IMR-90 (cell line): ENCODE measurements around the gene AMPD2. TPM values are rescaled to one million over a fixed set of nuclear protein-coding genes. Genes with fewer than 3 reads are reported as not detected.

Experiments used
- ATAC-seq: fragments of 200-7000 bp; cut with Tn5 transposase; 2 replicates; pipeline ENCODE4 v1.9.1; 2020; ENCODE audit warnings: low read depth, mild to moderate bottlenecking, moderate library complexity
- BruUV-seq: library from RNA; stranded (reverse); fragments of 400-500 nt; replicated peaks from 2 replicates; lab custom pipeline; 2021; lab: Mats Ljungman, UMichigan
- CTCF ChIA-PET: fragments of 300-600 bp; formaldehyde crosslinking; extraction: SDS; loops from one replicate; lab custom pipeline; 2021; ENCODE audit warnings: antibody characterized with exemption; lab: Yijun Ruan, JAX
- POLR2A ChIA-PET: fragments of 300-600 bp; sonication (Branson Sonifier 250); formaldehyde crosslinking; loops from one replicate; lab custom pipeline; 2022; ENCODE audit warnings: antibody characterized with exemption; ENCODE audit not compliant: unreplicated experiment; lab: Charles Lee
- DNase-seq: peaks from one replicate; pipeline ENCODE4 v3.0.0; 2013
- H2AFZ ChIP-seq: replicated peaks from 2 replicates; pipeline ENCODE3; 2013; ENCODE audit warnings: low read length, mild to moderate bottlenecking; ENCODE audit not compliant: poor library complexity
- H2AK5ac ChIP-seq: 2 replicates; pipeline ENCODE4 v1.6.1; 2013; ENCODE audit warnings: low read depth, low read length, inconsistent platforms
- H2AK9ac ChIP-seq: replicated peaks from 2 replicates; pipeline ENCODE3; 2013; ENCODE audit warnings: mild to moderate bottlenecking, low read depth, low read length, moderate library complexity; ENCODE audit not compliant: poor library complexity
- H2BK120ac ChIP-seq: 2 replicates; pipeline ENCODE4 v1.6.1; 2013; ENCODE audit warnings: low read depth, low read length, inconsistent platforms
- H2BK15ac ChIP-seq: 3 replicates; pipeline ENCODE4 v1.6.1; 2013; ENCODE audit warnings: low read depth, low read length, inconsistent platforms
- H2BK20ac ChIP-seq: 2 replicates; pipeline ENCODE4 v1.6.1; 2013; ENCODE audit warnings: low read depth, mild to moderate bottlenecking, inconsistent platforms, low read length, moderate library complexity
- H2BK5ac ChIP-seq: 2 replicates; pipeline ENCODE4 v1.6.1; 2013; ENCODE audit warnings: mild to moderate bottlenecking, low read depth, low read length, inconsistent platforms; ENCODE audit not compliant: poor library complexity, severe bottlenecking
- H3K14ac ChIP-seq: replicated peaks from 2 replicates; pipeline ENCODE4 v1.6.1; 2013; ENCODE audit warnings: low read depth, low read length, inconsistent platforms
- H3K18ac ChIP-seq: 2 replicates; pipeline ENCODE4 v1.6.1; 2013; ENCODE audit warnings: low read depth, low read length, control low read depth
- H3K23ac ChIP-seq: 2 replicates; pipeline ENCODE4 v1.6.1; 2013; ENCODE audit warnings: low read depth, low read length, inconsistent platforms
- H3K27ac ChIP-seq: 2 replicates; pipeline ENCODE4 v1.5.1; 2013; ENCODE audit warnings: mild to moderate bottlenecking, control low read depth, low read length; ENCODE audit not compliant: insufficient read depth
- H3K27me3 ChIP-seq: 2 replicates; pipeline ENCODE4 v1.6.1; 2013; ENCODE audit warnings: low read length; ENCODE audit not compliant: control insufficient read depth, insufficient read depth
- H3K36me3 ChIP-seq: 2 replicates; pipeline ENCODE4 v1.6.1; 2013; ENCODE audit warnings: low read length, mixed read lengths; ENCODE audit not compliant: control insufficient read depth, insufficient read depth
- H3K4ac ChIP-seq: 2 replicates; pipeline ENCODE4 v1.6.1; 2013; ENCODE audit warnings: low read depth, low read length, inconsistent platforms
- H3K4me1 ChIP-seq: 2 replicates; pipeline ENCODE4 v1.6.1; 2013; ENCODE audit warnings: low read length, mixed read lengths; ENCODE audit not compliant: control insufficient read depth, insufficient read depth
- H3K4me2 ChIP-seq: 2 replicates; pipeline ENCODE4 v1.6.1; 2013; ENCODE audit warnings: low read depth, mild to moderate bottlenecking, control low read depth, low read length, moderate library complexity
- H3K4me3 ChIP-seq: 2 replicates; pipeline ENCODE4 v1.5.1; 2013; ENCODE audit warnings: low read depth, mild to moderate bottlenecking, control low read depth, low read length, moderate library complexity; ENCODE audit not compliant: insufficient read depth
- H3K56ac ChIP-seq: 2 replicates; pipeline ENCODE4 v1.6.1; 2013; ENCODE audit warnings: low read length, inconsistent platforms; ENCODE audit not compliant: insufficient read depth; ENCODE audit errors: extremely low read depth
- H3K79me1 ChIP-seq, 2 experiments: 2 replicates each; pipeline ENCODE4 v1.6.1; 2013; ENCODE audit warnings: low read length in 2 of 2, inconsistent platforms in 1 of 2, low read depth in 1 of 2
- H3K9ac ChIP-seq: 2 replicates; pipeline ENCODE4 v1.6.1; 2013; ENCODE audit warnings: low read depth, low read length, control low read depth
- H3K9me1 ChIP-seq: 2 replicates; pipeline ENCODE4 v1.6.1; 2013; ENCODE audit warnings: low read length, inconsistent platforms; ENCODE audit not compliant: insufficient read depth
- H3K9me3 ChIP-seq: 2 replicates; pipeline ENCODE4 v1.6.1; 2013; ENCODE audit warnings: low read length; ENCODE audit not compliant: control insufficient read depth, insufficient read depth
- H4K20me1 ChIP-seq: 2 replicates; pipeline ENCODE4 v1.6.1; 2013; ENCODE audit warnings: low read length, inconsistent platforms; ENCODE audit not compliant: insufficient read depth
- H4K5ac ChIP-seq: 2 replicates; pipeline ENCODE4 v1.6.1; 2013; ENCODE audit warnings: mild to moderate bottlenecking, low read depth, low read length, control low read depth
- H4K8ac ChIP-seq, 2 experiments: 2 replicates each; pipeline ENCODE4 v1.6.1; 2013; ENCODE audit warnings: low read depth in 2 of 2, low read length in 2 of 2, control low read depth in 1 of 2, inconsistent platforms in 1 of 2
- H4K91ac ChIP-seq: 2 replicates; pipeline ENCODE4 v1.6.1; 2013; ENCODE audit warnings: low read depth, low read length, inconsistent platforms; ENCODE audit not compliant: insufficient read depth
- CTCF ChIP-seq: conservative IDR thresholded peaks from 2 replicates; pipeline ENCODE4 v1.5.1; 2012; ENCODE audit warnings: mild to moderate bottlenecking, low read depth, low read length, improper control_type of control experiment
- ELK1 ChIP-seq: fragments of 150-350 bp; IDR thresholded peaks from 2 replicates; pipeline ENCODE4 v1.6.1; 2016; ENCODE audit warnings: low read depth, mild to moderate bottlenecking, low read length, moderate library complexity, borderline replicate concordance
- NFE2L2 ChIP-seq: fragments of 150-350 bp; IDR thresholded peaks from 2 replicates; pipeline ENCODE4 v1.6.1; 2016; ENCODE audit warnings: low read depth, mild to moderate bottlenecking, low read length
- RAD21 ChIP-seq: IDR thresholded peaks from 2 replicates; pipeline ENCODE4 v1.6.1; 2012; ENCODE audit warnings: low read length, improper control_type of control experiment
- SMC3 ChIP-seq: fragments of 150-350 bp; IDR thresholded peaks from 2 replicates; pipeline ENCODE4 v1.6.1; 2016; ENCODE audit warnings: low read depth, mild to moderate bottlenecking, antibody characterized with exemption, low read length, moderate library complexity
- USF2 ChIP-seq: fragments of 150-350 bp; IDR thresholded peaks from 2 replicates; pipeline ENCODE4 v1.6.1; 2017; ENCODE audit warnings: mild to moderate bottlenecking, antibody characterized with exemption, low read length, low read depth
- WGBS, 2 experiments: methylation state at CpG; one replicate each; pipeline versions ENCODE4 v1.1.5 to v1.1.7; 2013; ENCODE audit warnings: missing lambda C conversion rate in 2 of 2; ENCODE audit not compliant: insufficient read length in 1 of 2; ENCODE audit errors: extremely low coverage in 2 of 2; 5-methylcytosine and 5-hydroxymethylcytosine counted together
- dilution Hi-C: fragments of 300-500 bp; cut with HindIII; formaldehyde crosslinking; loops from one replicate; pipeline ENCODE4 v1.14.3; 2018; ENCODE audit warnings: low sequenced_read_pairs; ENCODE audit not compliant: unreplicated experiment
- in situ Hi-C: fragments of 300-500 bp; cut with MboI; formaldehyde crosslinking; loops from 3 replicates; pipeline ENCODE4 v1.14.3; 2019; ENCODE audit warnings: low sequenced_read_pairs, inconsistent platforms, mixed read lengths
- intact Hi-C: fragments of 100-400 bp; cut with micrococcal nuclease; formaldehyde crosslinking; loops from 2 replicates; pipeline ENCODE4 v1.10.0; 2022
- polyA plus RNA-seq, 3 experiments: library from polyadenylated mRNA; depleted of rRNA; stranded (reverse); fragments of >200 nt; gene quantifications; 2 replicates each; pipeline ENCODE4 v1.2.3, GENCODE V29; 2012; ENCODE audit warnings: low replicate concordance in 1 of 3
- total RNA-seq: library from RNA; depleted of rRNA; stranded (reverse); fragments of >200 nt; gene quantifications from 2 replicates; pipeline ENCODE4 v1.2.3, GENCODE V29; 2012

Gene AMPD2
- total and polyA plus RNA-seq, 2 of the 4 experiments (the other 2 are of a cell fraction): 61.5 to 103 TPM

GRCh38 chr1:109639841-109640184, 20.2 kb downstream of the AMPD2 start (continued):
- TF ChIP-seq ELK1 (no peak), USF2 (no peak)

- TF ChIP-seq NFE2L2: no peak
- TF ChIP-seq RAD21: peak; percentile 72
- TF ChIP-seq CTCF: peak; percentile 78
- TF ChIP-seq SMC3: peak; percentile 81
- H4K5ac ChIP-seq: no peak overlapping the region
- no peak overlapping the region for H4K91ac ChIP-seq
- H3K36me3 ChIP-seq: no peaks in the 10 kb centered on the region
- CTCF ChIA-PET: interaction anchor here (0.5 to 3.9 kb wide), 25 partner anchors 9 to 371 kb away, joined by 3 to 63 read pairs (median 4); partner anchors contain the start of genes AHCYL1, AMPD2, GNAI3 and GNAT2
- ATAC-seq (peak; percentile 76), DNase-seq (peak; percentile 55)
- no peak overlapping the region for H3K18ac ChIP-seq
- H3K79me1 ChIP-seq: no peaks in the 10 kb centered on the region
- no peak overlapping the region for H3K56ac ChIP-seq
- no peak overlapping the region for H3K9ac ChIP-seq
- H3K4me2 ChIP-seq: no peak overlapping the region
- H3K4ac ChIP-seq: no peak overlapping the region
- peaks cover 21% of the 10 kb centered on the region for H3K4me1 ChIP-seq
- H3K27ac ChIP-seq: no peak overlapping the region
- no peak overlapping the region for H3K14ac ChIP-seq
- intact Hi-C loops (loop anchor here (1.0 kb wide), 1 partner anchor 94 kb away; no protein-coding TSS in a partner anchor), in situ Hi-C loops (loop anchor here (5.0 to 10.0 kb wide), 3 partner anchors 132 to 342 kb away; partner anchors contain the start of genes AHCYL1 and CSF1), dilution Hi-C loops (no loop called here)
- POLR2A ChIA-PET: interaction anchor here (0.5 to 1.0 kb wide), 2 partner anchors 134 to 839 kb away, joined by 3 read pairs; no protein-coding TSS in a partner anchor
- no peak overlapping the region for H4K8ac ChIP-seq
- no TSS peak for BruUV-seq
- peak overlapping the region; percentile 65 for H2AFZ ChIP-seq
- no peak overlapping the region for H2BK5ac ChIP-seq
- no peak overlapping the region for H2BK120ac ChIP-seq
- H3K23ac ChIP-seq: no peak overlapping the region
- peaks cover 3% of the 10 kb centered on the region for H3K9me1 ChIP-seq
- no peak overlapping the region for H3K4me3 ChIP-seq
- no peaks in the 10 kb centered on the region for H4K20me1 ChIP-seq
- H3K27me3 ChIP-seq: no peaks in the 10 kb centered on the region
- H2AK5ac ChIP-seq: peak overlapping the region; percentile 11; the same call in 1 of the 2 replicates
- H2AK9ac ChIP-seq: peak overlapping the region; percentile 29
- no peaks in the 10 kb centered on the region for H3K9me3 ChIP-seq
- no CpG with 5 or more reads among the region's 5 CpGs for WGBS, 2 experiments
- H2BK20ac ChIP-seq: no peak overlapping the region
- no peak overlapping the region; the same call in 2 of the 3 replicates for H2BK15ac ChIP-seq
These were observed 20.7 kb downstream of the AMPD2 start for GRCh38 chr1:109640285-109640865.
